Esophagus squamous epithelium (tissue), 4 donors: ENCODE data around the gene MAPK12.

ENCODE experiments used
- CTCF ChIP-seq, 6 experiments: fragments of 450-650 bp in 4 of 6; fragments of 200-600 bp in 2 of 6; sonication (generic) in 2 of 6; IDR thresholded peaks; one replicate each; pipeline ENCODE4 v1.5.1; 2016 to 2019; ENCODE audit warnings: antibody characterized with exemption in 6 of 6, mild to moderate bottlenecking in 4 of 6, moderate library complexity in 4 of 6
- POLR2A ChIP-seq, 4 donors: fragments of 450-650 bp; IDR thresholded peaks; one replicate each; pipeline ENCODE4 v1.6.1; 2017; ENCODE audit warnings: antibody characterized with exemption in 4 of 4, mild to moderate bottlenecking in 4 of 4, moderate library complexity in 3 of 4

- TF ChIP-seq CTCF (IDR thresholded peaks at IDR 0.05) (no peak), POLR2A (IDR thresholded peaks at IDR 0.05) (no peak)
These were observed 37.7 kb upstream of the MAPK12 start for GRCh38 chr22:50298937-50299784.
